HG03378 (cell line): ENCODE data around the gene LAMB3.

Experiments
- ATAC-seq: cut with Tn5 transposase; IDR thresholded peaks from one replicate; pipeline ENCODE4 v1.9.1; 2021; ENCODE audit warnings: mild to moderate bottlenecking, moderate library complexity; ENCODE audit not compliant: unreplicated experiment

Gene LAMB3

DNA sequence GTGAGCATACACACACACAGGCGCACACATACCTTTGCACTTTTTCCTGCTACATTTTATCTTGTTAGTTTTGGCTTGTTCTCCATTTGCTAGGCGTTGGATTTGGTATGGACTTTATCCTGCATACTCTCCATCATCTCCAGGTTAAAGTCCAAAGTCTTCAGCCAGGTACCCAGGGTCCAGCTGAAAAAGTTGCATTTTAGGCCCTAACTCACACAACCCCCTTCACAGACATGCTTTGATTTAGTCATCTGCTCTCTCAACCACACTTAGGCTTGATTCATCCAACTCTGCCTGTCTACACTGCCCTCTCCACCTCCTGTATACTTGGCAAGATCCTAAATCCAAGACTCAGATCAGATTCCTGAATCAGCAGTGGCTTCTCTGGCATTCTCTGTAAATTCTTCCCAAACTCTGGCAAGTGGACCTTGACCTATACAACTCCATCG lies 10.7 kb upstream of the LAMB3 start:
- no peak for ATAC-seq

- ATAC-seq: no peak
Measured at GRCh38 chr1:209661071-209661470, 8.8 kb upstream of the LAMB3 start.

DNA sequence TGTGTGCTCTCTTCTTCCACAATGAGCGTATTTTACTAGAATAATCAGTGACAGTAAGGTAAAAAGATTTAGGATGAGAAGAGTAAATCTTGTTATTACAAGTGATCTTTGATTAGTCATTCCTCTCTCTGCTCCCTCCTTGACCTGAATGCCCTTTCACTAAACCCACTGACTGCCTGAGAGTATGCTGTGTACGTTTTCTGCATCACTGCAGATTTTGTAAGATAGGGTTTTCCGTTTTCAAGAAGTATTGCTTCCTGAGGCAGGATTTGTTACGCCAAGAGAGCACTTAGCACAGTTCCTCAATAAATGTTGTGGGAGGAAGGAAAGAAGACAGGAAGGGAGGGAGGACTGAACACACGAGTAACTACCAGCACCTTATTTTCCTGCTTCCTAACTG lies 7.7 kb upstream of the LAMB3 start:
- peak; percentile 92 for ATAC-seq

GRCh38 chr1:209657918-209658317 lies 5.7 kb upstream of the LAMB3 start:
- no peak for ATAC-seq

- ATAC-seq: no peak
Measured at GRCh38 chr1:209657140-209657879, 5.1 kb upstream of the LAMB3 start.

DNA sequence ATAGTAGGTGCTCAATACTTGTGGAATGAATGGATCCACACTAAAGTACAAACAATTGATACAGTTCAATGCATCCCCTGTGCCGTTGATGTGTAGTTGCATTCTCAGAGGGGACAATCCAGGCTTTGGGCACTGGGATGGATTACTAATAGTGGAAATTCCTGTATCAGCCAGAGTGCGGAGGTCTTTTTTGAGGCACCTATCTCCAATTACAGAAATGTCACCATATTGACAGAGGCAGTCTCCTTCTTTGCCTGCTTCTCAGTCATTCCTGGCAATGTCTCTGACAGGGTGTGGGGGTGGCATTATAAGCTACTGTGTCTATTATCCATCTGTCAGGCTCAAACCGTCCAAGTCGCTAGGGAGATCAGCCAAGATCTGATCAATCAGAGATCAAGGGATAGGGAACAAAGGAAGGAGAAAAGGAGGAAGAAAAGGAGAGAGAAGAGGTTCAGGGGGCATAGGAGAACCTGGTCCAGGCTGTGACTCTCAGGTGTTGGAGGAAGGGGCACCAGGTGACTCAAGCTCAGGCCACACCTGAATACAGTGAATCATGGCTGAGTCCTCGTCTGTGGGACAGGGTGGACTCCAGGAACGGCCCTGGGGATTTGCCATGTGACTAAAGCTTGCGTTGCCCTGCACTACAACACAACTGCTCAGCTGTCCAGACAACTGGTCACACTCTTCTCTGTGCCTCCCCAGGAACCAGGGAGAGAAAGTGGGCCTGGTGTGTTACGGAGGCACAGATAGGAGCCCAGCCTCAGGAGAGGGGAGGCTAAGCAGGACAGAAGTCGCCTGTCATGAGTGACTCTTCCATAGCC lies 3.4 kb upstream of the LAMB3 start:
- no peak for ATAC-seq

- no peak for ATAC-seq
Measured at GRCh38 chr1:209653915-209654351, 1.7 kb upstream of the LAMB3 start.

DNA sequence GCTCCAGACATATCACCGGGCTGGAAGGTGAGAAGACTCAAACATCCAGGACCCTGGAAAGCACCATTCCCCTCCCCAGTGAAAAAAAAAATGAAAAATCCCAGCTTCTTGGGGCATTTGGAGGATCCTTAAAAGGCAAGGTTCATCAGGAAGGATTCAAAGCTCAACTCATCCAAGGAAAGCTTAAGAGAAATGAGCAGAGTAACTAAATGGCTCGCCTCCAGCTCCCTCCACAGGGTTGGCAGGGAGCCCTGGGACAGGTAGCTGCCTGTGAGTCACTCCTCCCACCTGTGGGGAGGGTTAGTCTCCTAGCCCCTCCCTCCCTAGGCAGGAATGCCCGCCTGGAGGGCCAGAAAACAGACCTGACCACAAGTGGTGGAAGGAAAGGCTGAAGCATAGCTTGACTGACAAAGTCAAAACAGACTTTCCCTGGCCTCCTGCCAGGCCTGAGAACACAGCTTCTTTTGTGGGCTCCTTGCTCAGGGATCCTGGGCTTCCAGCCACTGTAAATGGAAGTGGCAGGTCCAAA lies 712 bp upstream of the LAMB3 start:
- ATAC-seq: no peak

- ATAC-seq: peak; percentile 50
Measured at GRCh38 chr1:209651138-209651587, 1.1 kb downstream of the LAMB3 start.

DNA sequence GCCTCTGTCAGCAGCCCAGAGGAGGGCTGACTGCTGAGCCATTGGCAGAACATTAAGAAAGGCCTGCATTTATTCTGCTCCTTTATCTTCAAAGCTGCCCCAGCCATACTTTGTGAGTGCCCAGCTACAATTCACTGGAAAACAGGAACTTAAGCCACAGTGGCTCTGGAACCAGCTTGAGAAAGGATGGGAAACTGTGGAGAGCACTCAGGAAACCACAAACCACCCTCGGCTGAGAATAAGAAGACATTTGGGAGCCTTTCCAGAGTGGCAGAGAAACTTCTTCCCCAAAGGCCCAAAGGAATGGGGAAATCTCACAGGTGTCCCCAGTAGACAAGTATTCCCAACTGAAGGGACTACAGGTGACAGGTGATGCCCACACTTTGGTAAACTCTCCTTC lies 1.8 kb downstream of the LAMB3 start:
- ATAC-seq: no peak

- ATAC-seq: no peak
Measured at GRCh38 chr1:209648931-209649776, 3.1 kb downstream of the LAMB3 start.

DNA sequence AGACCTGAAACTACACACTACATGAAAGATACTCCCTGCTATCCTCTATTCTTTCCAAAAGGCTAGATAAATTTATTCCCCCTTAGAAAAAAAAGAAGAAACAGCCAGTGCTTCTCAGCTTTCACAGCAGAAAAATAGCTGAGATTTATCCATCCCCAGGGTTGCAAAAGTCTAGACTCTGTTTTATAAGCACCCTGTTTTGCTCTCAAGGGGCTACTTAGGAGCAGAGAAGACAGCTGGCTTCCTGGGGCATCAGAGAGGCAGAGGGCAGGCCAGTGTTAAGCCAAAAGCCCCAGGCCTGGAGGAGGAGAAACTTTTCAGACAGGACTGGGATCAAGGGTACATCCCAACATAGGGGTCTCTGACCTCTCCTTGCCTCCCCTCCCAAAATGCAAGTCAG lies 3.9 kb downstream of the LAMB3 start:
- no peak for ATAC-seq

GRCh38 chr1:209647156-209647555 lies 5.1 kb downstream of the LAMB3 start:
- no peak for ATAC-seq

GRCh38 chr1:209646558-209646957 lies 5.7 kb downstream of the LAMB3 start:
- no peak for ATAC-seq

DNA sequence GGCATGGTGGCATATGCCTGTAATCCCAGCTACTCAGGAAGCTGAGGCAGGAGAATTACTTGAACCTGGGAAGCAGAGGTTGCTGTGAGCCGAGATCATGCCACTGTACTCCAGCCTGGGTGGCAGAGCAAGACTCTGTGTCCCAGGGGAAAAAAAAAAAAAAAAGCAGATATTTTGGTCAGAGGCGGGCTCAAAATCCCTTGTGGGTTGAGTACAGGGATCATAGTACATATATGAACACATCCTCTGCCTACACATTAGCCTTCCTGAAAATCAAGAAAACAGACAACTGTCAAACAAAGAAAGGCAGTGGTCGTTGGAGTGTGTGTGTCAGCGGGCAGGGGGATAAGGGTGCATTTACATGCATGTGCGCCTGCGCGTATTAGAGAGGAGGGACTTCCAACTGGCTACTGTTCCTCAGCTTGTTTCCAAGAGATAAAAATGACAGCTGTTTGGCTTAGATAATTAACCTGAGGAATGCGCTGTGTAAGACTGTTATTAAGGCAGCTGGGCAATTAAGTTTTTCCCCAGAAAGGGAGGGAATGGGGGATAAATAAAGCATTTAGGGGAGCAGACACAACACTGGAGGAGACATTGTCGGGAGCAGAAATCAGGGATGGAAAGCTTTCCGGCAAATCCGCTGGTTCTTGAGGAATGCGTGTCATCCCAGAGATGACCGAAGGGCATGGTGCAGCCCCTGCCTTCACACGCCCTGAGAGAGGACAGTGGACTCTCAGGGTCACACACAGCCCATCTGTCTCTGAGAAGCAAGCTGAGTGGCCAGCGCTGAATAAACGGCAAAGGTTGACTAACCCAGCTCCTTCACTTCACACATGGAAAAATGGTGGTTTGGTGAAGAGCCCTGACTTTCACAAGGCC lies 6.4 kb downstream of the LAMB3 start:
- no peak for ATAC-seq

- no peak for ATAC-seq
Measured at GRCh38 chr1:209643285-209644020, 8.8 kb downstream of the LAMB3 start.

DNA sequence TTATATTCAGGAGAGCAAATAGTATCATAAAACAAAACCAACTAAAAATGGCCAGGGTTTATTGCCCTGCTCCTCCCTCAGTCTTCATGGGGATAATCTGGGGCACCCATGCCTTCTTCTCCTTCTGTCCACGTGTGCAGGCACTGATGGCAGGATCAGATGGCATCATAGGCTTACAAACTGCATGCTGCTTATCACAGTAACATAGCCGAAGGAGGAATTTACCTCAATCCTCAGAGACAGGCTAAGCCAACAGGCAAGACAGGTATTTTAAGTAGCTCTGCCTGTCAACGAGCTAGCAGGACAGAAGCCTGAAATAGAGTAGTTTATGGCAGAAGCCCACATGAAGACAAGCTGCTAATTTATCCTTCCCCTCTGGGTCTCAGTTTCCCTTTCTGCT lies 9.4 kb downstream of the LAMB3 start:
- no peak for ATAC-seq

DNA sequence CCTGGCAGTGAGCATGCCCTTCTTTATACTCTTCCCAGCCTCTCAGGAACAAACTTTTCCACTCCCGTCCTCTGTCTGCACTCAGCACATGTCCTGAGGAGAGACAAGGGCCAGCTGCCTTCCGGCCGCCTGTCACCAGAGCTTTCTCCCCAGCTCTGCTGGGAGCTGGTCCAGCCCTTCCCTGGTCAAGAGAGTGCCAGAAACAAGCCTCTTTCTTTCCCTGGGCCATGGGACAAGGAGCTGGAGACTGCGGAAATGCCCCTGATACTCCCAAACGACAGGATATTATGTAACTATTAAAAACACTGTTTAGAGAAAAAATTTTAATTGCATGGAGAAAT lies 10.4 kb downstream of the LAMB3 start:
- no peak for ATAC-seq

DNA sequence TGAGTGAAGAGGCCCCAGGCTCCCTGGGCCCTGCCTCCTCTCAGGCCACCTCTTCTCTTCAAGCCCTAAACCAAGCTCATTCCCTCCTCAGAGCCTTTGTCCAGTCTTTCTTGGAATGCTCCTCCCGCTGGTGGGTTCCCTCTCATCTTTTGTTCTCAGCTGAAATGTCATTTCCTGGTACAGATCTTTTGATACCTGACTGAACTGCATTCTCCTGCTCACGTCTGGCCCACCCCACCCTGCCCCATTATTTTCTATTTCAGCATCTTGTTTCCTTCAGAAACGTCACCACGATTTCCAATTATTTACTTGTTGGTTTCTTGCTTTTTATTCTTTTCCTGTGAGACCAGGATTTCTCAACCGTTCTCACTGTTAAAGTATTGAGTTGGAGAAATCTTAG lies 16.4 kb downstream of the LAMB3 start:
- no peak for ATAC-seq
